HUES64 (cell line): ENCODE results near the gene ZNF616.

Experiments used
- H3K27ac ChIP-seq: 2 replicates; pipeline ENCODE4 v1.7.0; 2013; ENCODE audit warnings: low read depth, low read length, inconsistent platforms
- H3K27me3 ChIP-seq: 2 replicates; pipeline ENCODE4 v1.6.1; 2013; ENCODE audit warnings: mild to moderate bottlenecking, low read length; ENCODE audit not compliant: insufficient read depth
- H3K36me3 ChIP-seq: 2 replicates; pipeline ENCODE4 v1.6.1; 2013; ENCODE audit warnings: mild to moderate bottlenecking, low read length; ENCODE audit not compliant: insufficient read depth
- H3K4me1 ChIP-seq: 2 replicates; pipeline ENCODE4 v1.6.1; 2013; ENCODE audit warnings: mild to moderate bottlenecking, low read length, moderate library complexity; ENCODE audit not compliant: insufficient read depth
- H3K4me3 ChIP-seq: 2 replicates; pipeline ENCODE4 v1.5.1; 2013; ENCODE audit warnings: mild to moderate bottlenecking, low read length, moderate library complexity
- H3K9ac ChIP-seq: 2 replicates; pipeline ENCODE4 v1.6.1; 2013; ENCODE audit warnings: mild to moderate bottlenecking, low read depth, low read length
- H3K9me3 ChIP-seq: 2 replicates; pipeline ENCODE4 v1.6.1; 2013; ENCODE audit warnings: low read depth, low read length; ENCODE audit not compliant: insufficient read depth
- WGBS: fragments of 150-250, 120-280 bp; methylation state at CpG from one replicate; pipeline ENCODE4 v1.1.7; 2013; ENCODE audit warnings: missing lambda C conversion rate; 5-methylcytosine and 5-hydroxymethylcytosine counted together

Gene ZNF616

DNA sequence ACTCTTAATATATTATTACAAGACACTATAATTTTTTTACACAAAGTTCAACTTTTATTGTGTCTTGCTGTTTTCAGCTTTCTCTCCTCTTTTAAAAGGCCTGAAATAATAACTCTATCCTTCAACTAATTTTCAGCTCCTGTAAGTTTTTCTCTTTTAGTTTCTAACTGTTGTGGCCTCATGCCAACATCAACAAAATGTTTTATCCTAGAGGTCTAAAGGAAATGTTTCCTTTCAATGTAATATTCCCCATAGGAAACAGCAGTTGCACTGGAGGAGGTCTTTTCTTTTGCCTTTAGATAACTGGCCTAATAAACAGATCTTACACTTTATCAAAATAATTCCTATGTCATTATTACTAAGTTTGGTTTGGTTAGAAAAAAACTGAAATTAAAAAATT, 8.5 kb upstream of the ZNF616 start:
- H3K27me3 ChIP-seq, result no peaks in the 10 kb centered on the region
- no peaks in the 10 kb centered on the region; the same call in 1 of the 2 replicates for H3K36me3 ChIP-seq
- H3K4me1 ChIP-seq, result no peaks in the 10 kb centered on the region
- H3K9me3 ChIP-seq, result peaks cover 48% of the 10 kb centered on the region
- no peak overlapping the region for H3K27ac ChIP-seq
- no peak overlapping the region for H3K4me3 ChIP-seq
- H3K9ac ChIP-seq, result no peak overlapping the region

DNA sequence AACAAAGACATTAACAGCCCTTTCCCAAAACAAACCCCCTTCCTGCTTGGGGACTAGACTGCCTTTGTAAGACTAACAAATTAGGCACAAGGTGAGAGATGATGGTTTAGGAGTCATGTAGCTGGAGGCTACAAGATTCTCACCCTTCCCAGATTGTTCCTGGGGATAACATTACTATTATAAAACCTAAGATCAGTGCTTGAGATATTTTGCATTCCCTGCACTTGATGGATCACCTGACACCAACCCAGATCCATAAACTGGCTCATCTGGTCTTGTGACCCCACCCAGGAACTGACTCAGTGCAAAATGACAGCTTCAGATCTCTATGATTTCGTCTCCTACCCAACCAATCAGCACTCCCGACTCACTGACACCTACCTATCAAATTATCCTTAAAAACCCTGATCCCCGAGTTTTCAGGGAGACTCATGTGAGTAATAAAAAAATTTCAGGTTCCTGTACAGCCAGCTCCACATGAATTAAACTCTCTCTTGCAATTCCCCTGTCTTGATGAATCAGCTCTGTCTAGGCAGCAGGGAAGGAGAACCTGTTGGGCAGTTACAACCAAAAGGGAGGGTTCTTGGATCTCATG, 2.4 kb upstream of the ZNF616 start:
- WGBS, result 83% methylated on average over 3 of the region's 3 CpGs
- H3K36me3 ChIP-seq, result no peaks in the 10 kb centered on the region; the same call in 1 of the 2 replicates
- H3K27ac ChIP-seq, result no peak overlapping the region
- no peak overlapping the region for H3K4me3 ChIP-seq
- no peak overlapping the region for H3K9ac ChIP-seq
- peaks cover 5% of the 10 kb centered on the region for H3K4me1 ChIP-seq
- H3K27me3 ChIP-seq, result no peaks in the 10 kb centered on the region
- peaks cover 3% of the 10 kb centered on the region for H3K9me3 ChIP-seq

DNA sequence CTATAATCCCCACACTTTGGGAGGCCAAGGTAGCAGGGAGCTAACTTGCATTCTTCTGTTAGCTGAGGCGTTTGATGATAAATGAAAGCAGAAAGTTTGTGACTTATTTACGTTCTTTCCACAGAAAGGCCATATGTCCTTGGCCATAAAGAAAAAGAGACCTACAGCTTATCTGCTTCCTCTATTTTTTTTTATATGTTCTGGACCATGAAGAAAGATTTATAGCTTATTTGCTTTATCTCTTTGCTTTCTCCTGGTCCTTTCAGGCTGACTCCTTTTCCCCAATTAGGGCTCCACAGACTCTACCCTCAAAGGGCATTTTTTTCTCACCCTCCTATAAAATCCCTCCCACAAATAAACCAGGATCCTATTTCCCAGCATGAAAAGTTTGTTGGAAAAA, 1.5 kb upstream of the ZNF616 start:
- Histone ChIP-seq H3K27ac (no peak overlapping the region), H3K9ac (no peak overlapping the region), H3K4me1 (peaks cover 5% of the 10 kb centered on the region), H3K4me3 (no peak overlapping the region), H3K36me3 (peaks cover 6% of the 10 kb centered on the region), H3K9me3 (peaks cover 6% of the 10 kb centered on the region; the same call in 1 of the 2 replicates), H3K27me3 (no peaks in the 10 kb centered on the region)
- WGBS, result 93% methylated on average over 2 of the region's 2 CpGs

DNA sequence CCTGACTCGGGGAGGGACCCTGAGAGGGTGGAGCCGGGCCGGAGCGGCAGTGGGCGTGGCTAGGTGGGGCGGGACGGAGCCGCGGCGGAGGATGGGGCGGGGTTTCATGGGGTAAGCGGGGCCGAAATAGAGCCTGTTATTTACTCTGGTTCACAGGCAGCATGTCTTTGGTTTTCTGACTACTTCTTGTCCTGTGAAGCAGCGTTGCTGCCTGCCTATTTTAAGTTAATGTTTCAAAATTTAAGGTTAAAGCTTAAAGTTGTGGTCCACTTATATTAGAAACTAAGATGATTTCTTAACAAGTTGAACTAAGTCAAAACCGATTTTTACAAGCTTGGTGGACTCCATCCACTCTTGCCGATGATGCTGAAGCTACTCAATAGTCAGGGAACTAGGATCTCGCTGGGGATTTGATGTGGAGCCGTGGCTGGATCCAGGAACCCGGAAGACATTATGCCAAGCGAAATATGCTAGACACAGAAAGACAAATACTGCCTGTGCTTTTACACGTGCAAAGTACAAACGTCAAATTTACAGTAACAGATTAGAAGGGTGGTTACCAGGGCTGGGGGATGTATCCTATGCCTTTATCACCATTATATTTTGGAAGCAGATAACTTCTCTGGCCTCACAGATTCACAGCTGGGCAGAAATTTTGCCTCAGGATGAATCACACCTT, 433 bp upstream of the ZNF616 start:
- Histone ChIP-seq H3K4me1 (peaks cover 5% of the 10 kb centered on the region), H3K27ac (no peak overlapping the region), H3K9ac (no peak overlapping the region), H3K9me3 (peaks cover 6% of the 10 kb centered on the region; the same call in 1 of the 2 replicates), H3K27me3 (no peaks in the 10 kb centered on the region), H3K36me3 (peaks cover 11% of the 10 kb centered on the region), H3K4me3 (peak overlapping the region; percentile 87)
- 32% methylated on average over 22 of the region's 22 CpGs for WGBS

DNA sequence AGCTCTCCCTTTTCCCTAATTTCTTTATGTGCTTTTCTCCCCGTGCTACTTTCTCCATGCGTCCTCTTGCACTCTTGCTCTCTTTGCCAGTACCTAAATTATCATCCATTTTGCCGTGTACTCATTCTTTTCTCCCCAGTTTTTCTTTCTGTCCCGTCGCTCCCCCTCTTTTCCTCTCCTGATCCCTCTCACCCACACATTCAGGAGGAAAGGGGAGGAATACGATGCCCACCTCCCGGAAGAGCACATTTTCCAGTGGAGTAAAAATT, 821 bp downstream of the ZNF616 start:
- Histone ChIP-seq H3K4me1 (peaks cover 5% of the 10 kb centered on the region), H3K4me3 (peak overlapping the region; percentile 87), H3K9ac (peak overlapping the region; percentile 87), H3K36me3 (peaks cover 23% of the 10 kb centered on the region), H3K9me3 (peaks cover 6% of the 10 kb centered on the region; the same call in 1 of the 2 replicates), H3K27me3 (no peaks in the 10 kb centered on the region), H3K27ac (peak overlapping the region; percentile 85)
- WGBS, result 0% methylated on average over 7 of the region's 7 CpGs

DNA sequence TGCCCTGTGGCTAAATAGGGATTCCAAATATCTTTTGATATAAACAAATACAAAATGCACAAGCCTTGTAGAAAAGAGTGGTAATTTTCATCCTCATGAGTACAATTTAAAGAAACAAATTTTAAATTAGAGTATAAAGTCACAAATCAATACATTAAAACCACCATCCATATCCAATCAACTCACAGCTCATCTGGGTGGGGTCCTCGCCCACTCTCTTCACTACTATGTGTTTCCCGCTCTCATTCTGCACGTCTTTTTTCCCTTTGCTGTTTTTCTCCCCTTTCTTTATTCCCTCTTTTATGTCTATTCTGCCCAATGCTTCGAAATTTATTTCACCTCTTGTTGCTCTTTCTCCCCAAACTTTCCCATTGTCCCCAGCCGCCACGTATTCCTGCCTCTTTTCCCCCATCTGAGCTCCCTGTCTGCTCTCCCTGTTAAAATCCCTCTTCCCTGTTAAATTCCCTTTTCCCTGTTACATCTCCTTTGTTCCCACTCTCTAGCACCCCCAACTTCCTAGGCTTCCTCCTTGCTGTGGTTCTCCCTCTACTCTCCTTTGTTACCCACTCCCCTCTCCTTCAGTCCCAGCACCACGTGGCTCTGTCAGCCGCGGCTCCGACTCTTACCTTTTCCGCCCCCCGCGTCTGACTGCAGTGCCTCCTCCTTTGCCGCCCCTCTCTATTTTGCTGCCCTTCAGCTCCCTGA, 1.3 kb downstream of the ZNF616 start:
- no peaks in the 10 kb centered on the region for H3K27me3 ChIP-seq
- peaks cover 27% of the 10 kb centered on the region for H3K36me3 ChIP-seq
- H3K9me3 ChIP-seq, result peaks cover 6% of the 10 kb centered on the region; the same call in 1 of the 2 replicates
- WGBS, result 19% methylated on average over 14 of the region's 14 CpGs
- peak overlapping the region; percentile 85 for H3K27ac ChIP-seq
- peak overlapping the region; percentile 87 for H3K4me3 ChIP-seq
- H3K4me1 ChIP-seq, result peaks cover 5% of the 10 kb centered on the region
- H3K9ac ChIP-seq, result peak overlapping the region; percentile 87

DNA sequence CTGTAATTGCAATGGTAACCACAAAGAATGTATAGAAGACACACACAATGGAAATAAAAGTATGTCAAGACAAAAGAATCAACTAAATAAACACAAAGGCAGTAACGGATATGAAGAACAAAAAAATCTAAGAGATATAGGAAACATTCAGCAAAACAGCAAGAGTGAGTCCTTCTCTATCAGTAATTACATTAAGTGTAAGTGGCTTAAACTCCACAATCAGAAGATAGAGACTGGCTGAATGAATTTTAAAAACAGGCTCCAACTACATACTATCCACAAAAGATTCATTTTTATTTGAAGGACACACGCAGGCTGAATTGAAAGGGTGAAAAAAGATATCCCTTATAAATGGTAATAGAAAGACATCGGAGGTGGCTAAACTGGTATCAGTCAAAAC, 19.5 kb downstream of the ZNF616 start:
- H3K36me3 ChIP-seq, result peaks cover 99% of the 10 kb centered on the region
- WGBS, result no CpG with 5 or more reads among the region's 3 CpGs
- H3K9ac ChIP-seq, result no peak overlapping the region
- H3K4me1 ChIP-seq, result no peaks in the 10 kb centered on the region
- H3K27ac ChIP-seq, result no peak overlapping the region
- peaks cover 100% of the 10 kb centered on the region for H3K9me3 ChIP-seq
- H3K4me3 ChIP-seq, result no peak overlapping the region
- H3K27me3 ChIP-seq, result no peaks in the 10 kb centered on the region

DNA sequence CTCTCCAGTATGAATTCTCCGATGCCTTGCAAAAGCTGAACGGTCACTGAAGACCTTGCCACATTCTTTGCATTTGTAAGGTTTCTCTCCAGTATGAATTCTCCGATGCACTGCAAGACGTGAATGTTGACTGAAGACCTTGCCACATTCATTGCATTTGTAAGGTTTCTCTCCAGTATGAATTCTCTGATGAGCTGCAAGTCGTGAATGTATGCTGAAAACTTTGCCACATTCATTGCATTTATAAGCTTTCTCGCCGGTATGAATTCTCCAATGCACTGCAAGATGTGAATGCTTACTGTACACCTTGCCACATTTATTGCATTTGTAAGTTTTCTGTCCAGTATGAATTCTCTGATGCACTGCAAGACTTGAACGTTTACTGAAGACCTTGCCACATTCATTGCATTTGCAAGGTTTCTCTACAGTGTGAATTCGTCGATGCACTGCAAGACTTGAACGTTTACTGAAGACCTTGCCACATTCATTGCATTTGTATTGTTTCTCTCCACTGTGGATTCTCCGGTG, 24.1 kb downstream of the ZNF616 start:
- peak overlapping the region; percentile 22; the same call in 1 of the 2 replicates for H3K4me3 ChIP-seq
- 95% methylated on average over 12 of the region's 12 CpGs for WGBS
- peaks cover 100% of the 10 kb centered on the region for H3K9me3 ChIP-seq

DNA sequence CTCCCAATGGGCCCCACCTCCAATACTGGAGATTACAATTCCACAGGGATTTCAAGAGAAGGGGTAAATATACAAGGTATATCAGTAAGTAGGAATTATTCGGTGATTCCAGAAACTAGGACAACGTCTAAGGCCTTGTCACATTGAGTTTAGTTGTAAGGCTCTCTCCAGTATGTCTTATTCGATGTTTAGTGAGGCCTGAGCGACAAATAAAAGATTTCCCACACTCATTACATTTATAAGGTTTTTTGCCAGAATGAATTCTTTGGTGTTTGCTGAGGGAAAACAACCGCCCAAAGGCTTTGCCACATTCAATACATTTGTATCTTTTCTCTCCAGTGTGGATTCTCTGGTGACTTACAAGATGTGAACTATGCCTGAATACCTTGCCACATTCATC, 25.0 kb downstream of the ZNF616 start:
- Histone ChIP-seq H3K4me1 (no peaks in the 10 kb centered on the region), H3K9me3 (peaks cover 98% of the 10 kb centered on the region), H3K27ac (no peak overlapping the region), H3K36me3 (peaks cover 66% of the 10 kb centered on the region), H3K4me3 (peak overlapping the region; percentile 22; the same call in 1 of the 2 replicates), H3K27me3 (no peaks in the 10 kb centered on the region), H3K9ac (no peak overlapping the region)
- 97% methylated on average over 3 of the region's 5 CpGs for WGBS

More for the DNA sequence above, 24.1 kb downstream of the ZNF616 start:
- no peak overlapping the region for H3K9ac ChIP-seq
- H3K27me3 ChIP-seq, result no peaks in the 10 kb centered on the region
- H3K36me3 ChIP-seq, result peaks cover 75% of the 10 kb centered on the region
- H3K27ac ChIP-seq, result no peak overlapping the region
- no peaks in the 10 kb centered on the region for H3K4me1 ChIP-seq

DNA sequence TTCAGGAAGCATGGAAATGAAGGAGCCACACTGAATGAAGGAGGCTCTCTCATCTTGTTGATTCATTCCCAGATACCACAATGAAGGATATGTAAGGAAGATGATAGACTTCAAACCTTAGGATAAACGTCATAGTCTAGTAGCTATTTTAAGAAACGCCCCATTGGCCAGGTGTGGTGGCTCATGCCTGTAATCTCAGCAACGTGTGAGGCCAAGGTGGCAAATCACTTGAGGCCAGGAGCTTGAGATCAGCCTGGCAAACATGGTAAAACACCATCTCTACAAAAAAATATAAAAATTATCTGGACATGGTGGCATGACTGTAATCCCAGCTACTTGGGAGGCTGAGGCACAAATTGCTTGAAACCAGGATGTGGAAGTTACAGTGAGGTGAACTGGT, 27.1 kb downstream of the ZNF616 start:
- Histone ChIP-seq H3K4me1 (no peaks in the 10 kb centered on the region), H3K9ac (no peak overlapping the region), H3K4me3 (no peak overlapping the region), H3K36me3 (peaks cover 45% of the 10 kb centered on the region), H3K27me3 (no peaks in the 10 kb centered on the region), H3K27ac (no peak overlapping the region), H3K9me3 (peaks cover 98% of the 10 kb centered on the region)
- 94% methylated on average over 3 of the region's 3 CpGs for WGBS

DNA sequence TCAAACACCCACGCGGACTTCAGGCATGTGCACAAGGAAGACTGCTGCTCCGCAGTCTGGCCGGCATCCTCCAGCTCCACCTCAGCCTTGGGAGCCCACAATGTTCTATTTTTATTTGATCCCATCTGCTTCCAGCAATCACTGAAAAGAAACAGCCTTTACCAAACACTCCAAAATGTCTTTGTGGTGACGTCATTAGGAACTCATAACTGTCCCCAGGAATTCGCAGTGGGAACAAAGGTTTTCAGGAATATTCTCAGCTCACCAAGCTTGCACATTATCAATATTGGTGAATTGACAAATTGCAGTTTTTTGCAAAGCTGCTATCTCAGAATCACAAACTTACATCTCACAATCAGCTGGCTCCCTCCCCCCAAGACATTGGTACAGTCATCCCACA, 29.0 kb downstream of the ZNF616 start:
- no peaks in the 10 kb centered on the region for H3K4me1 ChIP-seq
- no peak overlapping the region for H3K9ac ChIP-seq
- peaks cover 27% of the 10 kb centered on the region for H3K36me3 ChIP-seq
- no peaks in the 10 kb centered on the region for H3K27me3 ChIP-seq
- WGBS, result 92% methylated on average over 6 of the region's 6 CpGs
- no peak overlapping the region for H3K27ac ChIP-seq
- peaks cover 94% of the 10 kb centered on the region for H3K9me3 ChIP-seq
- H3K4me3 ChIP-seq, result no peak overlapping the region
